ENCODE data around the gene JAG1. TPM values are rescaled to one million over a fixed set of nuclear protein-coding genes. Genes with fewer than 3 reads are reported as not detected.
"Not testable (repeated sequence)": the region's sequence is repeated elsewhere in the genome, so short reads cannot be mapped to it uniquely, and the experiment has no call there.

JAG1 gene
- total RNA-seq, 2 donors from 2014 or later = 0.11 to 0.62 TPM

- DNase-seq (ENCODE audit: low spot score in 2 of 2) = no peak
- H3K36me3 Mint-ChIP-seq = peaks cover 5 to 13% of the 10 kb centered on the region in 2 donors
- ATAC-seq = no peak
- H3K27ac Mint-ChIP-seq = no peak overlapping the region
- peaks cover 0 to 4% of the 10 kb centered on the region in 2 donors for H3K9me3 Mint-ChIP-seq
Measured at GRCh38 chr20:10596710-10597121, 77.1 kb downstream of the JAG1 start.

GRCh38 chr20:10595985-10596384 is 77.8 kb downstream of the JAG1 start:
- DNase-seq (ENCODE audit: low spot score in 2 of 2) (no peak), ATAC-seq (no peak)
- Mint-ChIP-seq H3K9me3 (peaks cover 0 to 4% of the 10 kb centered on the region in 2 donors), H3K36me3 (peaks cover 0 to 7% of the 10 kb centered on the region in 2 donors), H3K27ac (no peak overlapping the region)

GRCh38 chr20:10595266-10595665 is 78.5 kb downstream of the JAG1 start:
- Mint-ChIP-seq H3K9me3 (peaks cover 0 to 4% of the 10 kb centered on the region in 2 donors), H3K36me3 (peaks cover 0 to 3% of the 10 kb centered on the region in 2 donors), H3K27ac (no peak overlapping the region)
- no peak for DNase-seq (ENCODE audit: low spot score in 2 of 2)
- ATAC-seq = no peak

- DNase-seq (ENCODE audit: low spot score in 2 of 2) = no peak
- Mint-ChIP-seq H3K27ac (no peak overlapping the region), H3K36me3 (no peaks in the 10 kb centered on the region), H3K9me3 (peaks cover 0 to 4% of the 10 kb centered on the region in 2 donors)
- ATAC-seq = no peak
Measured at GRCh38 chr20:10594296-10594868, 79.4 kb downstream of the JAG1 start.

- Mint-ChIP-seq H3K36me3 (no peaks in the 10 kb centered on the region), H3K9me3 (peaks cover 0 to 4% of the 10 kb centered on the region in 2 donors), H3K27ac (no peak overlapping the region)
- ATAC-seq (no peak), DNase-seq (ENCODE audit: low spot score in 2 of 2) (no peak)
Measured at GRCh38 chr20:10591946-10592521, 81.8 kb downstream of the JAG1 start.

GRCh38 chr20:10590950-10591671 is 82.7 kb downstream of the JAG1 start:
- H3K9me3 Mint-ChIP-seq = peaks cover 0 to 4% of the 10 kb centered on the region in 2 donors
- ATAC-seq = no peak
- H3K36me3 Mint-ChIP-seq = peaks cover 0 to 4% of the 10 kb centered on the region in 2 donors
- DNase-seq (ENCODE audit: low spot score in 2 of 2) = no peak
- H3K27ac Mint-ChIP-seq = no peak overlapping the region

- ATAC-seq; H3K36me3 Mint-ChIP-seq; H3K27ac Mint-ChIP-seq; H3K9me3 Mint-ChIP-seq; DNase-seq (ENCODE audit: low spot score in 2 of 2): not testable (repeated sequence)
Measured at GRCh38 chr20:10590446-10590845, 83.4 kb downstream of the JAG1 start.

Other genes with a start within 250 kb of the JAG1 start
- 1 to 10 TPM; 2.2 to 6.4 TPM for gene MKKS, start 239.8 kb downstream of the JAG1 start, total RNA-seq
- 1 to 10 TPM; 3.8 to 9.1 TPM for gene SLX4IP, start 238.7 kb downstream of the JAG1 start, total RNA-seq

Data from activated naive CD4-positive, alpha-beta T cell treated with anti-CD3 and anti-CD28 coated beads, Interleukin-2, amount 50 U/mL, for 72 hours (primary cell).